SK-N-SH treated with all-trans-retinoic acid at 6 μM for 48 hours (cell line): ENCODE results near the gene ADRA1B.

Experiments used
- ATAC-seq: fragments of 200-7000 bp; cut with Tn5 transposase; 3 replicates; pipeline ENCODE4 v1.9.1; 2020; ENCODE audit warnings: mild to moderate bottlenecking, moderate library complexity
- ARNTL ChIP-seq: fragments of 450-650 bp; formaldehyde crosslinking; IDR thresholded peaks from 2 replicates; pipeline ENCODE4 v1.5.0; 2020; ENCODE audit warnings: low read depth, mild to moderate bottlenecking, moderate library complexity, borderline replicate concordance
- BACH2 ChIP-seq: fragments of 250-450 bp; sonication (Bioruptor Pico); IDR thresholded peaks from 2 replicates; pipeline ENCODE4 v1.9.0; 2021; ENCODE audit warnings: mild to moderate bottlenecking, borderline replicate concordance
- CSDC2 ChIP-seq: fragments of 250-450 bp; sonication (Bioruptor Pico); IDR thresholded peaks from 2 replicates; pipeline ENCODE4 v1.5.0; 2020; ENCODE audit warnings: mild to moderate bottlenecking, moderate library complexity
- CSRNP3 ChIP-seq: fragments of 250-450 bp; sonication (Bioruptor Pico); IDR thresholded peaks from 2 replicates; pipeline ENCODE4 v1.5.1; 2021; ENCODE audit warnings: mild to moderate bottlenecking, moderate library complexity
- ESRRG ChIP-seq: fragments of 250-450 bp; sonication (Bioruptor Pico); IDR thresholded peaks from 2 replicates; pipeline ENCODE4 v1.6.1; 2021; ENCODE audit warnings: mild to moderate bottlenecking
- GLIS3 ChIP-seq: fragments of 250-450 bp; sonication (Bioruptor Pico); IDR thresholded peaks from 2 replicates; pipeline ENCODE4 v1.5.0; 2020; ENCODE audit warnings: mild to moderate bottlenecking, moderate library complexity
- ISL1 ChIP-seq: fragments of 250-450 bp; sonication (Bioruptor Pico); IDR thresholded peaks from 2 replicates; pipeline ENCODE4 v2.1.2; 2022; ENCODE audit warnings: mild to moderate bottlenecking, moderate library complexity
- PATZ1 ChIP-seq: fragments of 250-450 bp; sonication (Bioruptor Pico); IDR thresholded peaks from 2 replicates; pipeline ENCODE4 v1.8.0; 2020; ENCODE audit warnings: mild to moderate bottlenecking, moderate library complexity, borderline replicate concordance
- POU6F1 ChIP-seq: fragments of 250-450 bp; sonication (Bioruptor Pico); IDR thresholded peaks from 2 replicates; pipeline ENCODE4 v1.8.0; 2021; ENCODE audit warnings: low read depth, mild to moderate bottlenecking, moderate library complexity, borderline replicate concordance
- PPARA ChIP-seq: fragments of 250-450 bp; sonication (Bioruptor Pico); IDR thresholded peaks from 2 replicates; pipeline ENCODE4 v1.5.0; 2020; ENCODE audit warnings: mild to moderate bottlenecking, borderline replicate concordance
- SNAI2 ChIP-seq: fragments of 250-450 bp; sonication (Bioruptor Pico); IDR thresholded peaks from 2 replicates; pipeline ENCODE4 v1.5.0; 2020; ENCODE audit warnings: mild to moderate bottlenecking, moderate library complexity
- TOX ChIP-seq: fragments of 250-450 bp; sonication (Bioruptor Pico); IDR thresholded peaks from 2 replicates; pipeline ENCODE4 v1.8.0; 2021; ENCODE audit warnings: mild to moderate bottlenecking, moderate library complexity, borderline replicate concordance
- TSHZ2 ChIP-seq: fragments of 250-450 bp; sonication (Bioruptor Pico); IDR thresholded peaks from 2 replicates; pipeline ENCODE4 v1.5.0; 2020; ENCODE audit warnings: mild to moderate bottlenecking, moderate library complexity
- ZC3H10 ChIP-seq: fragments of 250-450 bp; sonication (Bioruptor Pico); IDR thresholded peaks from 2 replicates; pipeline ENCODE4 v1.5.1; 2021; ENCODE audit warnings: mild to moderate bottlenecking, moderate library complexity
- ZFP3 ChIP-seq: fragments of 250-450 bp; sonication (Bioruptor Pico); IDR thresholded peaks from 2 replicates; pipeline ENCODE4 v1.5.0; 2020; ENCODE audit warnings: mild to moderate bottlenecking, moderate library complexity
- ZFP30 ChIP-seq: fragments of 450-650 bp; formaldehyde crosslinking; IDR thresholded peaks from 2 replicates; pipeline ENCODE4 v1.5.0; 2022; ENCODE audit warnings: mild to moderate bottlenecking, moderate library complexity
- ZNF70 ChIP-seq: fragments of 450-650 bp; formaldehyde crosslinking; IDR thresholded peaks from 2 replicates; pipeline ENCODE4 v1.5.0; 2020; ENCODE audit warnings: mild to moderate bottlenecking, moderate library complexity
- ZNF8 ChIP-seq: fragments of 450-650 bp; formaldehyde crosslinking; IDR thresholded peaks from 2 replicates; pipeline ENCODE4 v1.5.0; 2020; ENCODE audit warnings: mild to moderate bottlenecking, moderate library complexity
- TF ChIP-seq, protein P1 (sequence below): fragments of 250-450 bp; sonication (Bioruptor Pico); IDR thresholded peaks from 2 replicates; pipeline ENCODE4 v1.5.1; 2020; ENCODE audit warnings: low read depth, mild to moderate bottlenecking, moderate library complexity

The ADRA1B gene

DNA sequence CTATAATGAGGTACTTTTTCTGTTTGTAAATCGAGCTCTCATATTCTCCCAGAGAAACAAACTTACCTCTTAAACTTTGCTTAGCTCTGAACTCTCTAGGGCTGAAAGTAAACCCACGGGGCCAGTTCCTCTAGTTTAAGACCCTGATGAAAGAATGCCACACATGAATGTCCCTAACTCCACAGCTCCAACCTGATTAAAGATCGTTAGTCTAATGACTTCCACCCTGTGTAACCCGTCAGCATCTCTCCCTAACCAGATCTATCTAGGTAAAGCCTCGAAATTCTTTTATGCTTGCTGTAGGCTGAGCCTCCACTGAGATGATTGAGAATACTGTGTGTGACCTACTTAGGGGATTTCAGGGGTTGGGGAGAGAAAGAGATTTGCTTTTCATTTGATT, 27.0 kb downstream of the ADRA1B start:
- no peak for ATAC-seq
- no peak for TF ChIP-seq TOX (CRISPR knock-in tag)
- no peak for TF ChIP-seq ZFP30 (CRISPR knock-in tag)
- TF ChIP-seq ZFP3 (CRISPR knock-in tag) = no peak
- no peak for TF ChIP-seq ISL1 (CRISPR knock-in tag)
- TF ChIP-seq, protein P1, sequence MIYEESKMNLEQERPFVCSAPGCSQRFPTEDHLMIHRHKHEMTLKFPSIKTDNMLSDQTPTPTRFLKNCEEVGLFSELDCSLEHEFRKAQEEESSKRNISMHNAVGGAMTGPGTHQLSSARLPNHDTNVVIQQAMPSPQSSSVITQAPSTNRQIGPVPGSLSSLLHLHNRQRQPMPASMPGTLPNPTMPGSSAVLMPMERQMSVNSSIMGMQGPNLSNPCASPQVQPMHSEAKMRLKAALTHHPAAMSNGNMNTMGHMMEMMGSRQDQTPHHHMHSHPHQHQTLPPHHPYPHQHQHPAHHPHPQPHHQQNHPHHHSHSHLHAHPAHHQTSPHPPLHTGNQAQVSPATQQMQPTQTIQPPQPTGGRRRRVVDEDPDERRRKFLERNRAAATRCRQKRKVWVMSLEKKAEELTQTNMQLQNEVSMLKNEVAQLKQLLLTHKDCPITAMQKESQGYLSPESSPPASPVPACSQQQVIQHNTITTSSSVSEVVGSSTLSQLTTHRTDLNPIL (CRISPR knock-in tag) = no peak
- TF ChIP-seq CSDC2 (CRISPR knock-in tag) = no peak
- TF ChIP-seq PATZ1 (CRISPR knock-in tag) = no peak
- no peak for TF ChIP-seq CSRNP3 (CRISPR knock-in tag)
- TF ChIP-seq ZC3H10 = no peak
- no peak for TF ChIP-seq ZNF70 (CRISPR knock-in tag)
- no peak for TF ChIP-seq ESRRG (CRISPR knock-in tag)
- TF ChIP-seq PPARA = no peak
- TF ChIP-seq BACH2 (CRISPR knock-in tag) = no peak
- TF ChIP-seq SNAI2 (CRISPR knock-in tag) = no peak
- no peak for TF ChIP-seq ZNF8 (CRISPR knock-in tag)
- no peak for TF ChIP-seq POU6F1 (CRISPR knock-in tag)
- no peak for TF ChIP-seq TSHZ2 (CRISPR knock-in tag)
- no peak for TF ChIP-seq GLIS3 (CRISPR knock-in tag)
- no peak for TF ChIP-seq ARNTL

- TF ChIP-seq TSHZ2 (CRISPR knock-in tag) (no peak), ZNF70 (CRISPR knock-in tag) (no peak), CSDC2 (CRISPR knock-in tag) (no peak), PPARA (no peak), ARNTL (no peak), SNAI2 (CRISPR knock-in tag) (no peak), ZFP30 (CRISPR knock-in tag) (no peak), CSRNP3 (CRISPR knock-in tag) (no peak)
- TF ChIP-seq, protein P1 (CRISPR knock-in tag) = no peak
- ATAC-seq = no peak
Observed at GRCh38 chr5:159944056-159944600, 27.8 kb downstream of the ADRA1B start.
